HG03097 (cell line): ENCODE results near the gene MYOCD.

Experiments
- ATAC-seq: cut with Tn5 transposase; IDR thresholded peaks from one replicate; pipeline ENCODE4 v1.9.1; 2021; ENCODE audit not compliant: unreplicated experiment, low FRiP score

The MYOCD gene

GRCh38 chr17:12743046-12743445, 77.4 kb downstream of the MYOCD start:
- no peak for ATAC-seq

- ATAC-seq, result no peak
Observed at GRCh38 chr17:12744298-12744697, 78.6 kb downstream of the MYOCD start.

DNA sequence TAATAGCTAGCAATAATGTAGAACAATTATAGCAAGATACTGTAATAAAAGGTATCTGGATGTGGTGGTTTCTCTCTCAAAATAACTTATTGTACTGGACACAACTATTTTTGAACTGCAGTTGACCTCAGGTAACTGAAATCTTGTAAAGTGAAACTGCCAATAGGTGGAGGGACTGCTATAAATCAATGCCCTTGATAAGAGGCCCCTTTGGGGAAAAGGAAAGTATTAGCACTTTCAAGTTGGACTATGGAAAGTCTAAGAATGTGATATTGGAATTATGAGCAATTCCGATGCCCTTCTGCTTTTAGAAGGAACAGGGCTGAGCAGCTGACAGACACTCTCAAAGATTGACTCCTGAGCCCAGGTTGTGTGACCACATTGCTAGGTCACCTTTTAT, 79.1 kb downstream of the MYOCD start:
- no peak for ATAC-seq

GRCh38 chr17:12745486-12745885, 79.8 kb downstream of the MYOCD start:
- ATAC-seq, result no peak

DNA sequence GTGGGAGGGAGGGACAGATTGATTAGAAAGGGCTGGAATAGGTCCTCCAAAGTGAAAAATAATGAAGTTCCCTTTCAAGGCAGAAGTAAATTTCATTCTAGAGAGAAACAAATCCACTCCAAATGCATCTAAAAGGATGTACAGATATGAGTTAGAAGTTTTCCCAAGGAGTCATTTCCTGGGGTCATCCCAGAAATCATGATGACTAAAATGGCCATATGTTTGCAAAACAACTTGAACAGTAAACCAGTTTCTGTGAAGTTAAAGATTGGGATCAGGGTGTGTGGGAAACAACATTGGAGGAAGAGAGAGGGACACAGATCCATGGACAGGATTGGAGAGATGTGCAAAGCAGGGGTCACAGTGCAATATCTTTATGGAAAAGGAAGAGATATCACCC, 91.1 kb downstream of the MYOCD start:
- ATAC-seq, result no peak

DNA sequence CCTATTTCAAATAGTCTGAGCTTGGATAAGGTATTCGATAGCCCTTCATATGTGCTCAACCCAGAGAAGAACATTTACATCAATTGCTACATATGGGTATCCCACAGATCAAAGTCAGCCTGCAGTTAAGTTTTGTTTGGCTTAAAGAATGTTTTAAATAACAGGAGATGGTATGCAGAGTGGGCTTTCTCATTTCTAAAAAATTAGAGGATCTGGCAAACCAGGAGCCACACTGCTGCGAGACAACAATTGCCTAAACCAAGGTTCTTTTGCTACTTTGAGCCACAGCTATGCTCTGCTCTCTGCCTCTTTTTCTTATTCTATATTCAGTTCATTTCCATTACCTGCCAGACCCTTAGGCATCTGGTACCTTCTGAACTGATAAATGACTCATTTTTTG, 93.4 kb downstream of the MYOCD start:
- no peak for ATAC-seq

- no peak for ATAC-seq
Observed at GRCh38 chr17:12765548-12765947, 99.9 kb downstream of the MYOCD start.

DNA sequence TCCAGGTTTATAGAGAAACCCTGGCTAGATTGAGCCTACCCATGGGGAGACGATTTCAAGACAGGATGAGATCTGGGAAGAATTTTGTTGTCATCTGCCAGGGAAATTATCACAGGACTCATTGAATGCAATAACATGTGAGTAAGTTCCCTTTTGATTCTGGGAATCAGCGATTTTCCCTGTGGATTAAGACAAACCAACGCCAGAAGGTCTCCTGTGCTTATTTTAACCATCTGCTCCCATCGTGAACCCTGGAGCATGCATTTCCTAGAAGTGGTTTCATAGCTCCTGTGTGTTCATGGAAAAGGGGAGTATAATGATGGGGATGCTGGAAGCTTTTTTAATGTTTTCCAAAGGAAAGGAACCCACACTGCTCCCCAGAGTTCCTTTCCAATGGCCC, 102.6 kb downstream of the MYOCD start:
- ATAC-seq, result no peak

- no peak for ATAC-seq
Observed at GRCh38 chr17:12769981-12770380, 104.3 kb downstream of the MYOCD start.

DNA sequence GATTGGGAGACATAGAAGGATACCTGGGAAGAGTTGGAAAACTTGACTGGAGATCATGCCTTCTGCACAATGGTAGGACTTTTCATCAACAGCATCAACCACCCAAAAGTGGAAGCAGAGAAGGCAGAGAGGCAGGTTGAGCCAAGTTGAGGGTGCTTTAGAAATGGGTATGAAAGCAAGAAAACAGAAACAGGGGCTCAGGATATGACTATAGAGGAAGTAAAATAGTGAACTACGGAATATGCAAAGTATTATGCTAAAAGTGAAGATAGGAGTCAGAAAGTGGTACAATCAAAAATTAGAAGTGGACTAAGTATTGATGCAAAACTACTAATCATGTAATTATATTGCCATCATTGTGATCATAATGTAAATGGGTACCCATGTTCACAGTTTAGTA, 107.5 kb downstream of the MYOCD start:
- ATAC-seq, result no peak

GRCh38 chr17:12789075-12789480, 123.4 kb downstream of the MYOCD start:
- ATAC-seq, result peak; percentile 74

- peak; percentile 59 for ATAC-seq
Observed at GRCh38 chr17:12789481-12790248, 124.0 kb downstream of the MYOCD start, which contains the start of gene ARHGAP44. Gene ARHGAP44 (plus strand): TSS chr17:12789498. CDS start chr17:12789839, 341 bp downstream.

- ATAC-seq, result no peak
Observed at GRCh38 chr17:12790249-12791106, 124.8 kb downstream of the MYOCD start.

DNA sequence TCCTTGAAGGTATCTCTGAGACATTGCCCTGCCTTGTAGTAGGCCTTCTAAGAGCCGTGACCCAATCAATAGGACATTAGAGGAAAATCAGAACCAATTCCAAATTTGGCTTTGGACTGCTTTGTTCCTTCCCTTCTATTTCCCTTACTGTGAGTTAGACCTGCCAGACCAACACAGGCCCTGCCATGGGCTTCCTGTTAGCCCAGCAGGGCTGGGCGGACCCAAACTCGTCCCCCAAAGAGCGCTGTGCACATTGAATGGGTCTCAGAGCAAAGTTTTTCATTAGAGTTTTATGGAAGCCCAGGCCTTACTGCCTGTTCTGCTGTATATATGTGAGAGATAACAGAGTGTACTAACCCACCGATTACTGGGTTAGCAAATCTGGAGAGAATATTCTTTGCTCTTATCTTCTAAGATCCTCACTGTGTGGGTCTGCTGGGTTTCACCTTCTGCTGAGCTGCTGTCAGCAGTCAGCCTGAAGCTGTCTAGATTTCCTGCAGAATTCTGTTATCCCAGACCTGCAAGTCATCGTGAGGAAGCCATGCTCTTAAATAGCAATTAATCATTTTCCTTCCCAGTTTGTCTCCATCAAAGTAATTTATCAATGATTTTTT, 129.3 kb downstream of the MYOCD start:
- ATAC-seq, result no peak

DNA sequence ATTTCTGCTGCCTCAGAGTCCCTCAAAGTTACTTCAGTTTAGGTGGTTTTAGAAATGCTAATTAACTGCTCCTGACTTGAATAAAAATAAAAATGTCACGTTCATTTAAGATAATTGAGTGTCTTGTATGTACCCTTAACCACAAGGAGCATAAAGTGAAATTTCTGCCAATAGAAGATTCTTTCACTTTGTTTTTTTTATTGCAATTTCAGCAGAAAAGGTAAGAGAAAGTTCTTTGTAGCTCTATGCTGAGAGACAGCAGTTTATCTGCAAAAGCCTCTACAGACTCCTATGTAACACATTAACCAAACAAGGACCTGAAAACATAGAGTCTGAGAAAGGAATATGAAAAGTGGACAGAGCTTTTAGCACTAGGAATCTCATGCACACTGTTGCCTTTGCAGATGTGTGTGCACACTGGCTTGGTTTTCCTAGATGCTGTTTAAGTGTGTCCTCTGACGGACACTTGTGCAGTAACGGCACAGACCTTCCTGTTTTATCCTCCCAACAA, 135.2 kb downstream of the MYOCD start:
- no peak for ATAC-seq

- no peak for ATAC-seq
Observed at GRCh38 chr17:12806630-12807029, 140.9 kb downstream of the MYOCD start.

DNA sequence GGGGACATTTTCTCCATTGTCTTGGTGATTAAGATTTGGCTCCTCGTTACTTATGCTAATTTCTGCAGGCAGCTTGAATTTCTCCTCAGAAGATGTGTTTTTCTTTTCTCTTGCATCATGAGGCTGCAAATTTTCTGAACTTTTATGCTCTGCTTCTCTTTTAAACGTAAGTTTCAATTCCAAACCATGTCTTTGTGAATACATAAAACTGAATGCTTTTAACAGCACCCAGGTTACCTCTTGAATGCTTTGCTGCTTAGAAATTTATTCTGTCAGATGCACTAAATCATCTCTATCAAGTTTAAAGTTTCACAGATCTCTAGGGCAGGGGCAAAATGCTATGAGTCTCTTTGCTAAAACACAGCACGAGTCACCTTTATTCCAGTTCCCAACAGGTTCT, 143.0 kb downstream of the MYOCD start:
- ATAC-seq, result no peak

- no peak for ATAC-seq
Observed at GRCh38 chr17:12812877-12813276, 147.2 kb downstream of the MYOCD start.

DNA sequence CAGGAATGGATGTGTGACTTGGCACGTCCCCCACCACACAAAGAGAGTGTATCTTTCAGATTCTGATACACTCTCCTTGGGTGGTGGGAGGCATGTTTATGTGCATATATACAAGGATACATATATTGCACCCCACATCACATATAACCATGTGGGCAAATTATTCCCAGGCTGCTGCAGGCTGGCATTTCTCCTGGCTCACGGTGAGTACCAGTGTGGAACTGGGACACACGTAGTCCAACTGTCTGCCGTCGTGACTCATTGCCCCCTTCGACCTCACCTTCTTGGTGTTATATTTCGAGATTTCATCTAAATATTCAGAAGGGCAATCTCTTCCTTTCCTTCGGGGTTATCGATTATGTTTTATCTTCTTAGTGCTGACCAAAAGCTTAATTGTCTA, 148.0 kb downstream of the MYOCD start:
- ATAC-seq, result no peak

DNA sequence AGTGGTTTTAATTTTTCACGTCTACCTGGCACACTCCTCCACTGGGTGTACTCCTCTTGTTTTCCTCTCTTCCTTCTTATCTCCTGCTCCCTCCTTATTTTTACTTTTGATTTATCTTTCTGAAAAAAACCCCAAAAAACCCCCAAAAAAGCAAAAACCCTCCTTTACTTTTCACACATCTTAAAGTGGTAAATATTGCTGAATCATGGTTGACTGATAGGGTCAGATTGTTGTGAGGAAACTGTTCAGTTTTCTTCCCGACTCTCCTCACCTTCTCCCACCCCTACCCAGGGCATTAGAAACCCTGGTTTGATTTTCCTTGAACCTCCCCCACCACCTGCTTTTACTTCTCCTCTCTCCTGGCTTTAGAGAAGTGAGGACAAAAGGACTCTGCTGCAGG, 149.0 kb downstream of the MYOCD start:
- ATAC-seq, result no peak

DNA sequence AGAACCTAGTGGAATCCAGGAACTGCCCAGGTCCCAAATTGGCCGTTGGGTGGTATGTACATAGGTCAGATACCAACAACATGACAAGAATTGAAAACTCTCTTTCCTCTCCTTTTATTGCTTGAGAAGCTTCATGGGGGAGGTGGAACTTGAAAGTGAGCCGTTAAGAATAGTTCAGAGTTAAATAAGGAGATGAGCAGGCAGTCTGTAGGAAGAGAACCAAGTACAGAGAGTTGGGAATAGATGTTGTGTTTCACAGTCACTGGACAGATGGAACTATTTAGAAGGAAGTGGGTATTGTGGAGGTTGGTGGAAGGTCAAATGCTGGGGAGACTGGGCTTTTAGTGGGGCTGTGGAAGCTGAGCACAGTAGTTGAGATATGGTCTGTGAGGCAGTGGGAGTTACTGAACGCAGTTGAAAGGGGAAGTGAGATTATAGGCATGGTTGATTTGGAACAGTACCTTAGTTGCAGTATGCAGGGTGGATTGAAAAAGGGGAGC, 150.0 kb downstream of the MYOCD start:
- peak; percentile 98 for ATAC-seq
